NCI-H2171 (cell line): ENCODE results near the gene C2orf76.
"Not testable (repeated sequence)": the region's sequence is repeated elsewhere in the genome, so short reads cannot be mapped to it uniquely, and the experiment has no call there.

Source experiments
- DNase-seq: peaks from one replicate; lab custom pipeline; 2025; lab: John Stamatoyannopoulos, UW

C2orf76 gene

DNA sequence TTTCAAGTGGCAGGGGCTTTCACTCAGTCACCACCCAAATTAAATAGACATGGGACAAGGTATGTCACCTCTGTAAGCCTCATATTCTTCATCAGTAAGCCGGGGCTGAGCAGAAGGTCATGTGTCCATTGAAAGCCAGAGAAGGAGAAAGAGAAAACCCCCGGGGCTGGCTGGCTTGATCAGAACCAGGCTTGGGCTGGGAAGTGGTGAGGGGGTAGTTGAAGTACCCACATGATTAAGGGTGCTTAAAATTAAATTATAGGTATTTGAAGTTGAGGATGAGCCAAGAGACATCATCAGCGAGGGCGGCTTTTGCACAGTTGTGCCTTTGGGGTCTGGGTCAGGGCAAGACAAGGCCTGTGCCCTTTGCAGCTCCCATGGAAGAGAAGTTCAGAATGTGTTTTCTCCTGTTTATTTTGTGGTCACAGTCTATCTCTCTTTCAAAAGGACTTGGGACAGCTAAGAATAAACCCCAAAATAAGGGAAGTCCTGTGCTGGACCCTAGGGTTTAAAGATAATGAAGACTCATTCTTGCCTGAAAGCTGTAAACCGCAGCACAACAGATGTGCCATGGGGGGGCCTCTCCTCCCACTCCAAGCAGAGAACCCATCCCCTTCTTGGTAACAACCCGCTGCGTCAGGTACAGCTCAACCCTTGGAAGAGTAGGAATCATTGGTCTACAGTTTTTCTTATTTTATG, 10.8 kb upstream of the C2orf76 start:
- DNase-seq: no peak

GRCh38 chr2:119376810-119377209, 10.2 kb upstream of the C2orf76 start:
- DNase-seq: no peak

DNA sequence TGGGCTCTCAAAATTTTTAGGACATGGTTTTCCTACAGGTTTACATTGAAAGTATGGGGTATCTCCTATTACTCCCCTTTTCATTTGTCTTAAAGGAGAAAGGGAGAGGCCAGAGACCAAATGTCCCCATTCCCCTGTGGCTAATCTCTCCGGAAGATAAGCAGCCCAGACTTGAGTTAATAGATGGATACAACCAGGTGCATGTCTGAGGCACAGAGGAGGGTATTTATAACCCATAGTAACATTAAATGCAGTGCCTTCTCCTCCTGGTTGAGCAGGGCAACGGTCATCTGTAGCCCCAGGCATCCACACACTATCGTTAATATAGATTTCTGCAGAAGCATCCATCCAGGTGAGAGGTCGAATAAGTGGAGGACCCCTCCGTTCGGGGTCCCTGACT, 9.8 kb upstream of the C2orf76 start:
- not testable (repeated sequence) for DNase-seq

DNA sequence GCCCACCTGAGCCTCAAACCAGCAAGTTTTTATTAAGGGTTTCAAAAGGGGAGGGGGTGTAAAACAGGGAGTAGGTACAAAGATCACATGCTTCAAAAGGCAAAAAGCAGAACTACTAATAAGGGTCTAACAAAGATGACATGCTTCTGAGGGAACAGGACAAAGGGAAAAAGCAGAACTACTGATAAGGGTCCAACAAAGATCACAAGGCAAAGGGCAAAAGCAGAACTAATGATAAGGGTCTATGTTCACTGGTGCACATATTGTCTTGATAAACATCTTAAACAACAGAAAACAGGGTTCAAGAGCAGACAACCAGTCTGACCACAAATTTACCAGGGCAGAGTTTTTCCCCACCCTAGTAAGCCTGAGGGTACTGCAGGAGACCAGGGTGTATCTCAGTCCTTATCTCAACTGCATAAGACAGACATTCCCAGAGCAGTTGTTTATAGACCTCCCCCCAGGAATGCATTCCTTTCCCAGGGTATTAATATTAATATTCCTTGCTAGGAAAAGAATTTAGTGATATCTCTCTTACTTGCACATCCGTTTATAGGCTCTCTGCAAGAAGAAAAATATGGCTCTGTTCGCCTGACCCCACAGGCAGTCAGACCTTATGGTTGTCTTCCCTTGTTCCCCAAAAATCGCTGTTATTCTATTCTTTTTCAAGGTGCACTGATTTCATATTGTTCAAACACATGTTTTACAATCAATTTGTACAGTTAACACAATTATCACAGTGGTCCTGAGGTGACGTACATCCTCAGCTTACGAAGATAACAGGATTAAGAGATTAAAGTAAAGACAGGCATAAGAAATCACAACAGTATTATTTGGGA, 7.5 kb upstream of the C2orf76 start:
- DNase-seq: not testable (repeated sequence)

DNA sequence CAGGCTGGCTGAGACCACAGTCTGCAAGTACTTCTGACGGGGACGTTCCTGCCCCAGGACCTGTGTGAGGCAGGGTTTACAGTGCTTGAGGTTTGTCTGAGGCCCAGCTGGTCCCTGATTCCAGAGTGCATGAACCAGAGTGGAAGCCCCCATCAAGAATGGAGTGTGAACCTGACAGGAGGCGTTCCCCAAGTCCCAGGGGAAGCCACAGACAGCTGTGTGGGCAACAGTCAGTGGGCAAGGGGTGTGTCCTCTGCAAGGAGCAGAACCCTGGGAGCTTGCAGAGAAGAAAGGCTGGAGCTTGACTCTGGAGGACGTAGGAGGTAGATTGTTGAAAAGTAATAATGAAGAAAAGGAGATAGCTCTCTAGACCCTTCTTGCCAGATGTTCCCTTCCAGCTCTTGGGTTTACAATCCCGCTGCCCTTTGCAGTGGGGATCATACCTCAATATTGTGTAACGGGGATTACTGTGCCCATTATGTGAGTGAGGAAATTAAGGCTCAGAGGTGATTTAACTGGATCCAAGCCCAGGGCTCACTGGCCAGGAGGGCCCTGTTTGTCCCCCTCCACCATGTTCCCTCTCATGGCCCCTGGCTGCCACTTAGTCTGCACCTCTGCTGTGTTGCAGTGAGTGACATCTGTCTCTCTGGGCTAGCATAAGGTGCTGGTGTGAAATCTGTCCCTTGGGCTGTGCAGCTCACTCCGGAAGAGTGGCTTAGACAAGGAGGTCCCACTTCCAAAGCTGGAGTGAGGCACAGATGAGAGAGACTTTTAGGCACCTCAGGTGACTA, 6.3 kb upstream of the C2orf76 start:
- DNase-seq: peak; percentile 7

GRCh38 chr2:119371111-119371510, 4.5 kb upstream of the C2orf76 start:
- DNase-seq: no peak

DNA sequence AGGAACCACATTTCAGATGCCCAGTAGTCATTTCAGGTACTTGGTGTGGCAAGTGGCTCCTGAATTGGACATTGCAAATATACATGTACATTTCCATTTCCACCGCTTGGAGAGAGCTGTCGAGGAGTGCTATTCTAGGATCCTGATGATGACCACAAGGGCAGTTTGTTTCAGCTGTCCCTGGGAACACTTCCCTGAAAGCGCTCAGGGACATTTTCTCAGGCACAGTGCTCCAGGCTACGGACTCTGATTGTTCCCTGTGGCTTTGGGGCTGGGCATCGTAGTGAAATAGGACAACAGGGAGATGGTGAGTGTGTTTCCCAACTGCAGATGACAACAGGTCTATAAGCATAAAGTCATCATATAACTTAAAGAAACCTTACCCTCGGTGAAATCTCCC, 3.2 kb upstream of the C2orf76 start:
- DNase-seq: no peak

GRCh38 chr2:119367472-119368099, 952 bp upstream of the C2orf76 start:
- DNase-seq: peak; percentile 14

GRCh38 chr2:119366161-119366648, 429 bp downstream of the C2orf76 start:
- no peak for DNase-seq

DNA sequence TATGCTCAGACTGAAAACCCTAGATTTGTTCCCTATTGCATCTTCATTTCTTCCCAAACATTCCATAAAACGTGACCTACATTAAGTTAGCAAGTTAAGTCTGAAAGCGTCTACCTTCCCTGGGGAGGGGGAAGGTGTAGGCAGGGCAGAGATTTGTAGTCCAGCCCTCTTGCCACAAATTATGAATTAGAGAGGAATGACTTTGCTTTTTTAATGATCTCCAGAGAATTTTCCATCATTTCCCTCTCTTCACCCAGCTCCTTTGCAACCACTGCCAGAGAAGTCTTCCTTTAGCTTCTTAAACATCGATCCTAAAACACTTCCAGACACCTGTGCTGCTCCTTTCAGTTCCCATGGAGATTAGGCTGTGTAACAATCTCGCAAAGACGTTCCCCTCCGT, 1.2 kb downstream of the C2orf76 start:
- DNase-seq: no peak

DNA sequence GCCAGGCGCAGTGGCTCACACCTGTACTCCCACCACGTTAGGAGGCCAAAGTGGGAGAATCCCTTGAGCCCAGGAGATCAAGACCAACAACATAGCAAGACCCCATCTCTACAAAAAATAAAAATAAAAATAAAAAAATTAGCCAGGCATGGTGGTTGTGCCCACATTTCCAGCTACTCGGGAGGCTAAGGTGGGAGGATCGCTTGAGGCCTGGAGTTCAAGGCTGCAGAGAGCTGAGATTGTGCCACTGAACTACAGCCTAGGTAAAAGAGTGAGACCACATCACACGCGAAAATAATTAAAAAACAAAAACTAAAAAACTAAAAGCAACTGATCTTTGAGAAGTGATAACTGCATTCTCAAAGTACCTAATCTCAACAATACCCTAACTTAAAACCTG, 1.8 kb downstream of the C2orf76 start:
- no peak for DNase-seq

- DNase-seq: no peak
Measured at GRCh38 chr2:119360423-119360966, 6.1 kb downstream of the C2orf76 start.

DNA sequence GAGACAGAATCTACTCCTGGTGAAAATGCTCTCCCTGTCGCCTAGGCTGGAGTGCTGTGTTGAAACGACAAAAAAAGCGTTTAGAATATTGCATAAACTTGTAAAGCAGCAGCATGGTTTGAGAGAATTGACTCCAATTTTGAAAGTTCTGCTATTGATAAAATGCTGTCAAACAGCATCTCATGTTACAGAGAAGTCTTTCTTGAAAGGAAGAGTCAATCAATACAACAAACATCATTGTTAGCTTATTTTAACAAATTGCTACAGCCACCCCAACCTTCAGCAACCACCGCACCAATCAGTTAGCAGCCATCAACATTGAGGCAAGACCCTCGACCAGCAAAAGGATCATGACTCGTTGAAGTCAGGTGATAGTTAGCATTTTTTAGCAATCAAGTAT, 6.9 kb downstream of the C2orf76 start:
- DNase-seq: no peak

GRCh38 chr2:119354860-119355259, 11.8 kb downstream of the C2orf76 start:
- no peak for DNase-seq

DNA sequence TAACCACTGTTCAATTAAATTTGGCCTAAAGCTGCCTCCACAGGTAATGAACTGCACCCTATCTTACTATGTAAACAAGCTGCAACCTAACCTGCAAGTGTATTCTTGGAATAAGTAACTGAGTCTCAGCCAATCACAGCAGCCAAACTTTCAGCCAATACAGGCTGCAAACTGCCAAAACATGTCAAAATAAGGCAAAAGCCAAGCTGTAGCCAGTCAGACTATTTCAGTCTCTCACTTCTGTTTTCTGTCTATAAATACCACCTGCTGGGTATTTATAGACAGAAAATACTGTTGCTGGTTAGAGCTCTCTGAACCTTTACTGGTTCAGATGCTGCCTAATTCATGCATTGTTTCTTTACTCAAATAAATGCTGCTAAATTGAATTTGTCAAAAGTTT, 14.3 kb downstream of the C2orf76 start:
- DNase-seq: peak; percentile 63

GRCh38 chr2:119350311-119350998, 16.2 kb downstream of the C2orf76 start:
- DNase-seq: no peak

DNA sequence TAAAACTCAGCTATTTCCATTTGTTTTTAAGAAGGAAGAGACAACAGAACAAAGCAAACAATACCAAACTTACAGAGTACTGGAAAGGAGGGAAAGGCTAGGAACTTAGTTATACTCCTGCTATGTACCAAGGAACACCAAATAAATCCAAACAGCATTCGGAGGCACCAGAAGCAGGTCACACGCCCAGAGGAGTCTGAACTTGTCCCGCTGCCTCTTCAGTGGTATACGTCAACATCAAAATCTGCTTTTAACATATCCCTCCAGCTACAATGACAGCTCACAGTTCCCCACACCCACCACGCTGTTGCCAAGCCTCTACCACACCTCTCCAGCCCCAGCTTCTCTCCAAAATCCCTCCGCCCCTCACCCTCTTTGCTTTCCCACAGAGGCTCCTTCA, 17.3 kb downstream of the C2orf76 start:
- peak; percentile 61 for DNase-seq

DNA sequence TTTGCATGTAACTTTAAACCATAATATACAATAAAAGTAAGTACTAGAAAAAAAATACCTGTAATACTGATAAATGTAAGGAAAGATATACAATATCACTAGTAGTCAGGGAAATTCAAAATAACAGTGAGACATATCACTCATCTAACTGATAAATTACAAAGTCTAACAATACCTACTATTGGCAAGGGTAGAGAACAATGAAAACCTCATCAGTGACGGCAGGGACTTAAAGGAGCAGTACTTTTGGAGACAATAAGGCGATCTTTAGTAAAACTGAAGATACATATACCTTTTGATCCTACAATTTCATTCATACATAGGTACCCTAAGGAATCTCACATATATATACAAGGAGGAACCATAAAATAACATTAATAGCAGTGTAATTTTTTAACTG, 24.9 kb downstream of the C2orf76 start:
- no peak for DNase-seq

DNA sequence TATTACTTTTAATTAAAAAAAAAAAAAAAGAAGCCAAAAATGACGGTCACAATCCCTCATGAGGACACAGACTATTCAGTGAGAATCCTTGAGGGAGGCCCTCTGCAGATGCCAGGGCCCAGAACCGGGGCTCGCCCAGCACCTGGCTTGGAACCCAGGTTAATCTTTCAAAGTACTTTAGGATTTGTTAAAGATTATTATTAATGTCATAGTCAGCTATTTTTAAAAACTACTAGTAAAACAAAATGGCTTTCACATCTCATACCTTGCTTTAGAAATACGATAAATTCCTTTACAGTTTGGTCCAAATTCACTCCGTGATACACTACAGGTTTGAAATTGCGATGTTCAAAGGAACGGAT, 27.1 kb downstream of the C2orf76 start:
- no peak for DNase-seq

GRCh38 chr2:119338826-119339561, 27.6 kb downstream of the C2orf76 start:
- DNase-seq: no peak

GRCh38 chr2:119338272-119338671, 28.4 kb downstream of the C2orf76 start:
- DNase-seq: no peak
